H1 (cell line): ENCODE results near the gene DOCK1. TPM values are rescaled to one million over a fixed set of nuclear protein-coding genes. Genes with fewer than 3 reads are reported as not detected.

ENCODE experiments used
- CTCF ChIA-PET: fragments of 300-600 bp; sonication (Branson Sonifier 250); formaldehyde crosslinking; loops from one replicate; lab custom pipeline; 2021; ENCODE audit not compliant: partially characterized antibody; lab: Charles Lee
- POLR2A ChIA-PET: fragments of 300-600 bp; sonication (Branson Sonifier 250); formaldehyde crosslinking; loops from one replicate; lab custom pipeline; 2021; ENCODE audit warnings: inconsistent platforms; ENCODE audit not compliant: partially characterized antibody; lab: Charles Lee
- DNase-seq, 2 experiments: peaks; one replicate each; pipeline versions ENCODE4 v3.0.0 to v3.0.0-alpha.2; 2010 to 2022; ENCODE audit warnings: low spot score in 2 of 2, low read depth in 1 of 2, mixed read lengths in 1 of 2
- FAIRE-seq: peaks from 2 replicates; lab custom pipeline; 2011; peaks lifted over from hg19 to GRCh38; lab: Jason Lieb, UNC
- H2AFZ ChIP-seq: 2 replicates; pipeline ENCODE4 v1.8.1; 2012; ENCODE audit warnings: low read length, inconsistent platforms
- H2AK5ac ChIP-seq: 2 replicates; pipeline ENCODE4 v1.6.1; 2013; ENCODE audit warnings: low read depth, low read length
- H2BK120ac ChIP-seq: replicated peaks from 2 replicates; pipeline ENCODE3; 2013; ENCODE audit warnings: low read depth, low read length, inconsistent platforms
- H2BK12ac ChIP-seq: 2 replicates; pipeline ENCODE4 v1.6.1; 2013; ENCODE audit warnings: low read depth, low read length
- H2BK15ac ChIP-seq: 2 replicates; pipeline ENCODE4 v1.6.1; 2013; ENCODE audit warnings: low read length
- H2BK20ac ChIP-seq: 2 replicates; pipeline ENCODE4 v1.6.1; 2013; ENCODE audit warnings: low read length
- H2BK5ac ChIP-seq: 2 replicates; pipeline ENCODE4 v1.6.1; 2013; ENCODE audit warnings: low read depth, low read length
- H3K14ac ChIP-seq: 2 replicates; pipeline ENCODE4 v1.6.1; 2013; ENCODE audit warnings: inconsistent platforms; ENCODE audit not compliant: insufficient read length
- H3K18ac ChIP-seq: 2 replicates; pipeline ENCODE4 v1.6.1; 2013; ENCODE audit warnings: low read length; ENCODE audit errors: extremely low read depth
- H3K23ac ChIP-seq: 2 replicates; pipeline ENCODE4 v1.6.1; 2013; ENCODE audit warnings: inconsistent platforms; ENCODE audit not compliant: insufficient read length
- H3K23me2 ChIP-seq: 2 replicates; pipeline ENCODE4 v1.6.1; 2013; ENCODE audit warnings: low read depth, low read length
- H3K27ac ChIP-seq: 2 replicates; pipeline ENCODE4 v1.6.1; 2011; ENCODE audit warnings: low read depth, low read length, inconsistent platforms
- H3K27me3 ChIP-seq, 4 experiments: replicated peaks in 1 of 4; 1 replicate in 1 of 4; 2 replicates in 3 of 4; pipeline versions ENCODE4 v1.6.1 to v1.8.1; 2011 to 2013; ENCODE audit warnings: low read length in 3 of 4, mild to moderate bottlenecking in 3 of 4, inconsistent platforms in 2 of 4, mixed read lengths in 2 of 4, moderate library complexity in 1 of 4; ENCODE audit not compliant: control insufficient read depth in 3 of 4, insufficient read depth in 3 of 4; ENCODE audit errors: extremely low read depth in 1 of 4
- H3K36me3 ChIP-seq, 4 experiments: 2 replicates each; pipeline versions ENCODE4 v1.6.1 to v1.8.1; 2011 to 2013; ENCODE audit warnings: mild to moderate bottlenecking in 4 of 4, low read length in 3 of 4, moderate library complexity in 2 of 4, control low read depth in 1 of 4, inconsistent platforms in 1 of 4; ENCODE audit not compliant: insufficient read depth in 4 of 4, control insufficient read depth in 2 of 4
- H3K4ac ChIP-seq: replicated peaks from 2 replicates; pipeline ENCODE3; 2013; ENCODE audit warnings: low read length, low read depth, mixed read lengths, inconsistent platforms; ENCODE audit not compliant: insufficient read length
- H3K4me1 ChIP-seq, 4 experiments: replicated peaks in 1 of 4; 1 replicate in 1 of 4; 2 replicates in 3 of 4; pipeline versions ENCODE4 v1.6.1 to v1.8.1; 2011 to 2013; ENCODE audit warnings: low read length in 3 of 4, inconsistent platforms in 2 of 4, mixed read lengths in 1 of 4; ENCODE audit not compliant: insufficient read depth in 4 of 4, control insufficient read depth in 3 of 4
- H3K4me2 ChIP-seq, 2 experiments: 2 replicates each; pipeline versions ENCODE4 v1.6.1 to v1.8.1; 2011 to 2013; ENCODE audit warnings: low read depth in 2 of 2, low read length in 2 of 2, control low read depth in 1 of 2, inconsistent platforms in 1 of 2, mild to moderate bottlenecking in 1 of 2; ENCODE audit not compliant: insufficient read depth in 1 of 2
- H3K4me3 ChIP-seq, 4 experiments: fragments of 200-600, 300-600 bp in 1 of 4; sonication (generic), shearing (Covaris generic), sonication (Bioruptor Twin) in 1 of 4; 2 replicates each; pipeline versions ENCODE4 v1.5.1 to v1.8.1; 2011 to 2016; ENCODE audit warnings: low read length in 4 of 4, low read depth in 3 of 4, control low read depth in 2 of 4, inconsistent platforms in 2 of 4, mild to moderate bottlenecking in 2 of 4, mixed read lengths in 1 of 4, moderate library complexity in 1 of 4; ENCODE audit not compliant: insufficient read depth in 2 of 4; ENCODE audit errors: extremely low read depth in 1 of 4
- H3K56ac ChIP-seq: replicated peaks from 2 replicates; pipeline ENCODE3; 2013; ENCODE audit warnings: low read depth, mild to moderate bottlenecking, mixed read lengths, low read length, inconsistent platforms; ENCODE audit not compliant: insufficient read length
- H3K79me1 ChIP-seq: 2 replicates; pipeline ENCODE4 v1.6.1; 2013; ENCODE audit warnings: low read depth, low read length, control low read depth
- H3K79me2 ChIP-seq, 2 experiments: 2 replicates each; pipeline versions ENCODE4 v1.6.1 to v1.8.1; 2012 to 2013; ENCODE audit warnings: low read length in 2 of 2, mild to moderate bottlenecking in 2 of 2, inconsistent platforms in 1 of 2; ENCODE audit not compliant: insufficient read depth in 2 of 2, control insufficient read depth in 1 of 2
- H3K9ac ChIP-seq, 4 experiments: replicated peaks in 1 of 4; 1 replicate in 1 of 4; 2 replicates in 3 of 4; pipeline versions ENCODE4 v1.6.1 to v1.8.1; 2011 to 2013; ENCODE audit warnings: low read depth in 3 of 4, low read length in 3 of 4, control low read depth in 2 of 4, mild to moderate bottlenecking in 2 of 4, moderate library complexity in 2 of 4, inconsistent platforms in 1 of 4; ENCODE audit errors: extremely low read depth in 1 of 4
- H3K9me3 ChIP-seq, 2 experiments: 2 replicates each; pipeline versions ENCODE4 v1.6.1 to v1.8.1; 2012 to 2013; ENCODE audit warnings: mild to moderate bottlenecking in 2 of 2, moderate library complexity in 2 of 2, control low read depth in 1 of 2, inconsistent platforms in 1 of 2, low read depth in 1 of 2, low read length in 1 of 2, mixed read lengths in 1 of 2; ENCODE audit not compliant: insufficient read depth in 2 of 2
- H4K20me1 ChIP-seq, 2 experiments: replicated peaks in 1 of 2; 2 replicates each; pipeline versions ENCODE3 to v1.8.1; 2011 to 2013; ENCODE audit warnings: inconsistent platforms in 2 of 2, low read length in 2 of 2, mild to moderate bottlenecking in 1 of 2; ENCODE audit not compliant: insufficient read depth in 2 of 2, control insufficient read depth in 1 of 2
- H4K5ac ChIP-seq: 2 replicates; pipeline ENCODE4 v1.6.1; 2013; ENCODE audit warnings: low read length, low read depth, mixed read lengths, inconsistent platforms; ENCODE audit not compliant: insufficient read length
- H4K8ac ChIP-seq: 2 replicates; pipeline ENCODE4 v1.8.0; 2013; ENCODE audit warnings: mild to moderate bottlenecking, moderate library complexity, low read length, inconsistent platforms; ENCODE audit not compliant: insufficient read depth; ENCODE audit errors: extremely low read depth
- H4K91ac ChIP-seq: replicated peaks from 2 replicates; pipeline ENCODE3; 2013; ENCODE audit warnings: low read length, mixed read lengths, inconsistent platforms; ENCODE audit not compliant: insufficient read length
- GABPA ChIP-seq: IDR thresholded peaks from 2 replicates; pipeline ENCODE4 v1.6.1; 2011; ENCODE audit warnings: mild to moderate bottlenecking, low read length, moderate library complexity, borderline replicate concordance; ENCODE audit not compliant: insufficient read depth
- HDAC2 ChIP-seq, 2 experiments: fragments of 300-600 bp in 1 of 2; sonication (generic) in 1 of 2; IDR thresholded peaks; 2 replicates each; pipeline ENCODE4 v1.6.1; 2011 to 2012; ENCODE audit warnings: low read depth in 2 of 2, low read length in 2 of 2, mild to moderate bottlenecking in 2 of 2, moderate library complexity in 2 of 2, borderline replicate concordance in 1 of 2, inconsistent platforms in 1 of 2
- MAFK ChIP-seq: IDR thresholded peaks from 2 replicates; pipeline ENCODE4 v1.6.1; 2012; ENCODE audit warnings: low read depth, mild to moderate bottlenecking, improper control_type of control experiment, low read length
- ZNF274 ChIP-seq: IDR thresholded peaks from 2 replicates; pipeline ENCODE4 v1.7.0; 2012; ENCODE audit warnings: low read length, borderline replicate concordance; ENCODE audit errors: extremely low read depth
- WGBS, 2 experiments: shearing (Covaris generic) in 1 of 2; methylation state at CpG; one replicate each; pipeline versions ENCODE4 v1.1.6 to v1.1.7; 2013 to 2015; ENCODE audit warnings: low lambda C conversion rate in 2 of 2, mixed read lengths in 2 of 2, inconsistent platforms in 1 of 2, low coverage in 1 of 2, missing lambda C conversion rate in 1 of 2; ENCODE audit not compliant: insufficient replicate concordance in 2 of 2, insufficient coverage in 1 of 2, insufficient read length in 1 of 2; ENCODE audit errors: extremely low coverage in 1 of 2, missing lambda C conversion rate in 1 of 2; 5-methylcytosine and 5-hydroxymethylcytosine counted together
- polyA plus RNA-seq, 7 experiments: library from polyadenylated mRNA; depleted of rRNA in 3 of 7; stranded (reverse) in 5 of 7; unstranded in 2 of 7; fragments of >200 nt in 5 of 7; fragments of 200-250 nt in 2 of 7; gene quantifications; 1 replicate in 5 of 7; 2 replicates in 1 of 7; 4 replicates in 1 of 7; pipeline versions ENCODE4 v1.2.1 to v1.2.3, GENCODE V29; 2011 to 2013; ENCODE audit warnings: missing spikeins in 2 of 7, mixed read lengths in 2 of 7
- total RNA-seq: library from RNA; stranded (reverse); fragmentation: NEBNext Ultra II Directional; extraction: Animal tissue kit (Norgen Biotek cat#: 25700); gene quantifications from 2 replicates; pipeline ENCODE4 v1.2.1, GENCODE V29; 2021
- TF ChIP-seq, protein P1 (sequence below): IDR thresholded peaks from 2 replicates; pipeline ENCODE4 v1.6.1; 2012; ENCODE audit warnings: inconsistent platforms

Gene DOCK1
- total and polyA plus RNA-seq, 2 of the 8 experiments (the other 6 are each of a cell fraction or from before 2014, with no cell fraction given): 11.6 to 53.0 TPM

DNA sequence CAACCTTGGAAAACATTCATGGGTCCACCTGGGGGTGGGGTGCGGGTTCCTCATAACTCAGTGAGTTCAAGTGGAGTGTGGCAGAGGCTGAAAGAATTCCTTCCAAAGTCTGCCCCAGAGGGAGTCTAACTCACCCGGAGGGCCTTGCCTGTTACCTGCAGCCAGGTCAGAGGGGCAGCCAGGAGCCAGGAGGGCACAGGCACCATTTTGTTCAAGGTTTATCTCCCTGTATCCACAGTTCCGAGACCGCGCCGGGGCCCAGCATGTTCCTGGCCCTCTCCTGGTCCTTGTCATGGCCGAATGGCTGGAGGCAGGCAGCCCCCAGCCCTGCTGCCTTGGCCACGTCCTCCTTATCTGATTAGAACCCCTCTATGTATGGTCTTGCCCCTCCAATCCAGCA is 11.4 kb upstream of the DOCK1 start:
- TF ChIP-seq GABPA (no peak), ZNF274 (no peak), HDAC2 (IDR thresholded peaks at IDR 0.05; ENCODE audit: borderline replicate concordance in 1 of 2, low read depth in 2 of 2, low read length in 2 of 2) (no peak), MAFK (no peak)
- TF ChIP-seq, protein P1, sequence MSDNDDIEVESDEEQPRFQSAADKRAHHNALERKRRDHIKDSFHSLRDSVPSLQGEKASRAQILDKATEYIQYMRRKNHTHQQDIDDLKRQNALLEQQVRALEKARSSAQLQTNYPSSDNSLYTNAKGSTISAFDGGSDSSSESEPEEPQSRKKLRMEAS: no peak
- TF ChIP-seq, all 59 proteins: peak for 0
- Histone ChIP-seq H2AK5ac (no peak overlapping the region), H2BK12ac (no peak overlapping the region), H3K23ac (no peak overlapping the region), H3K27me3 (no peaks in the 10 kb centered on the region; a peak in 1 of 7 replicates), H4K91ac (no peak overlapping the region), H3K36me3 (0 out of 8 replicates have a peak, but pooled peaks cover 0 to 4% (median 0%) of the 10 kb centered on the region in 4 experiments), H3K18ac (no peak overlapping the region), H3K56ac (no peak overlapping the region), H3K27ac (no peak overlapping the region), H3K4me3 (no peak overlapping the region), H2BK120ac (no peak overlapping the region), H3K79me1 (no peaks in the 10 kb centered on the region; the same call in 1 of the 2 replicates), H3K79me2 (no peaks in the 10 kb centered on the region), H2BK5ac (no peak overlapping the region), H4K20me1 (peaks cover 0 to 4% of the 10 kb centered on the region in 2 experiments), H2BK15ac (no peak overlapping the region), H3K4me2 (no peak overlapping the region), H4K5ac (no peak overlapping the region), H3K4ac (no peak overlapping the region), H2BK20ac (no peak overlapping the region), H2AFZ (no peak overlapping the region), H3K4me1 (no peaks in the 10 kb centered on the region; a peak in 1 of 7 replicates), H4K8ac (no peak overlapping the region), H3K9ac (no peak overlapping the region), H3K9me3 (peaks cover 10 to 14% of the 10 kb centered on the region in 2 experiments; a peak in 3 of 4 replicates), H3K14ac (no peak overlapping the region), H3K23me2 (peaks cover 6% of the 10 kb centered on the region; the same call in 1 of the 2 replicates)
- DNase-seq: no peak
- ChIA-PET POLR2A (no interaction called here), CTCF (no interaction called here)
- WGBS, 2 experiments: 92% methylated on average over 8 of the region's 8 CpGs; no CpG with 5 or more reads in 1 of the 2 experiments
- no peak for FAIRE-seq
